ENCODE measurements around the gene PCGF3.

GRCh38 chr4:680551-680927 is 25.1 kb upstream of the PCGF3 start:
- TF ChIP-seq, protein P1, sequence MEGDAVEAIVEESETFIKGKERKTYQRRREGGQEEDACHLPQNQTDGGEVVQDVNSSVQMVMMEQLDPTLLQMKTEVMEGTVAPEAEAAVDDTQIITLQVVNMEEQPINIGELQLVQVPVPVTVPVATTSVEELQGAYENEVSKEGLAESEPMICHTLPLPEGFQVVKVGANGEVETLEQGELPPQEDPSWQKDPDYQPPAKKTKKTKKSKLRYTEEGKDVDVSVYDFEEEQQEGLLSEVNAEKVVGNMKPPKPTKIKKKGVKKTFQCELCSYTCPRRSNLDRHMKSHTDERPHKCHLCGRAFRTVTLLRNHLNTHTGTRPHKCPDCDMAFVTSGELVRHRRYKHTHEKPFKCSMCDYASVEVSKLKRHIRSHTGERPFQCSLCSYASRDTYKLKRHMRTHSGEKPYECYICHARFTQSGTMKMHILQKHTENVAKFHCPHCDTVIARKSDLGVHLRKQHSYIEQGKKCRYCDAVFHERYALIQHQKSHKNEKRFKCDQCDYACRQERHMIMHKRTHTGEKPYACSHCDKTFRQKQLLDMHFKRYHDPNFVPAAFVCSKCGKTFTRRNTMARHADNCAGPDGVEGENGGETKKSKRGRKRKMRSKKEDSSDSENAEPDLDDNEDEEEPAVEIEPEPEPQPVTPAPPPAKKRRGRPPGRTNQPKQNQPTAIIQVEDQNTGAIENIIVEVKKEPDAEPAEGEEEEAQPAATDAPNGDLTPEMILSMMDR (conservative IDR thresholded peaks at IDR 0.05), result no peak
- no peak for TF ChIP-seq ZFX (IDR thresholded peaks at IDR 0.05)
